A549 treated with ZK216348 at 1 μM for 4 hours (cell line): ENCODE measurements around the gene RPL4. TPM values are rescaled to one million over a fixed set of nuclear protein-coding genes. Genes with fewer than 3 reads are reported as not detected.

Experiments
- total RNA-seq: library from RNA; stranded (reverse); fragments of 200-300 nt; extraction: Qiagen RNA extraction; gene quantifications from 5 replicates; pipeline ENCODE4 v1.2.3, GENCODE V29; 2022; ENCODE audit warnings: low read depth

Gene RPL4
- total RNA-seq: 5,293 to 5,653 TPM (median 5,434 TPM) in 5 replicates

GRCh38 chr15:66504563-66505429, at the start of gene RPL4, which contains the start of gene ZWILCH:
RPL4 (minus strand) TSS chr15:66504855; CDS start chr15:66504790, 65 bp downstream.
ZWILCH (plus strand) TSS chr15:66505326; CDS start chr15:66505339, 13 bp downstream.

DNA sequence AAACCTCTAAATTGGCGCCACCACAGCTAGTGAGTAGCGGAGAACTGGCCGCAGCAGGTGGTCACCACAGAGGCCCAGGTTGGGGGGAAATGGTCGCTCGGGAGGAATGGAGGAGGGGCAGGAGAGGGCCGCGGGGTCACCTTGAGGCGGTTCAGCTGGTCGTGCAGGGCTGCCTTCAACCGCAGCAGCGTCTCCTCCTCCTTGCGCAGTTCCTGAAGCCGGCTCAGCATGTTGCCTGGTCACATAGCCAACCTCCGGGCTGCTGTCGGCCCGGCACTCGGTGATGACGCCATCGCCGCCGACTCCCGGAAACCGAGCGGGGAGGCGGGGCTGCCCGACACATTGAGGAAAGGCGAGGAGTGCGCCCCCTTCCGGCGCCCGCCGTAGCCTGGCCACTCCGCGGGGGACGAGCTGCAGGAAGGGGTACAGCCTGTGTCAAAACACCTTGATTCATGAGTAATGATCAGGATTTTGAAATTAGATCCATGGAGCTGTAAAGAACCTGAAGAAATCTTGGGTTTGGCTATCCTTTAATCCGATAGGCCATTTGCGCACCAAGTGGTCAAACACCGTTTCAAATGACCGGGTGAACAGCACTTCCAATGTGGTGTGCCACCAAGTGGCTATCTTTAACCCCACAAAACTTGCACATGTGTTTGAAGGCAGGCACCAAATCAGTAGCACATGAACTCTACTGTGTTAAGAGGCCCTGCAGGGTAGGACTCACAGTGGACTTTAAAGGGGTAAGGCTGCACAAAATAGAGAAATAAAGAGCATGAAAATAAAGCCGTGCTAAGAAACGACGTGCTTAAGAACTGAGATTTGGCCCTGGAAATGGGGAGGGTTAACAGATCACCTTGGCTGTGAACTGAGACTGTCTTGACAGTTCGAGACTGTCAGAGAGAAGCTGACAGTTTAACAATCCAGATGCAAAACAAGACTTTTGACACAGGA, 6.9 kb downstream of the RPL4 start, which contains the start of gene SNAPC5:
Gene SNAPC5 (minus strand): TSS at position 261 of the 954 bp plus-strand sequence. CDS start 31 bp downstream, at position 230.

Other genes with a start within 250 kb of the RPL4 start
- gene DIS3L, start 211.3 kb downstream of the RPL4 start, total RNA-seq: 30.3 to 36.4 TPM (median 34.4 TPM) in 5 replicates
- 19.5 to 45.2 TPM (median 23.0 TPM) in 5 replicates for gene TIPIN, start 148.2 kb downstream of the RPL4 start, total RNA-seq
- 77.9 to 120 TPM (median 113 TPM) in 5 replicates for gene MAP2K1, start 117.9 kb downstream of the RPL4 start, total RNA-seq
- 42.3 to 61.5 TPM (median 48.0 TPM) in 5 replicates for gene SNAPC5, start 7.1 kb downstream of the RPL4 start, total RNA-seq
- gene ZWILCH, start 471 bp upstream of the RPL4 start, total RNA-seq: 30.2 to 42.8 TPM (median 38.8 TPM) in 5 replicates
- not detected in 5 replicates for gene LCTL, start 61.1 kb upstream of the RPL4 start, total RNA-seq
- gene SMAD6, start 197.4 kb upstream of the RPL4 start, total RNA-seq: 15.1 to 29.1 TPM (median 25.0 TPM) in 5 replicates